BJ (cell line): ENCODE results near the gene C1orf105. TPM values are rescaled to one million over a fixed set of nuclear protein-coding genes. Genes with fewer than 3 reads are reported as not detected.

Experiments used
- CTCF ChIA-PET: fragments of 350-600 bp; formaldehyde crosslinking; extraction: SDS; loops from one replicate; lab custom pipeline; 2021; ENCODE audit warnings: antibody characterized with exemption, inconsistent platforms; lab: Yijun Ruan, JAX
- POLR2A ChIA-PET: fragments of 300-600 bp; sonication (Branson Sonifier 250); formaldehyde crosslinking; extraction: SDS; loops from one replicate; lab custom pipeline; 2021; ENCODE audit warnings: antibody characterized with exemption; lab: Charles Lee
- DNase-seq: peaks from one replicate; pipeline ENCODE4 v3.0.0-alpha.2; 2011; ENCODE audit warnings: low read depth
- H3K27me3 ChIP-seq: 2 replicates; pipeline ENCODE4 v1.6.0; 2011; ENCODE audit warnings: low read length; ENCODE audit not compliant: control insufficient read depth, insufficient read depth
- H3K36me3 ChIP-seq: 2 replicates; pipeline ENCODE4 v1.5.1; 2011; ENCODE audit warnings: low read length; ENCODE audit not compliant: control insufficient read depth, insufficient read depth
- H3K4me3 ChIP-seq: 2 replicates; pipeline ENCODE4 v1.5.1; 2011; ENCODE audit warnings: low read depth, mild to moderate bottlenecking, control low read depth, low read length
- polyA plus RNA-seq: library from polyadenylated mRNA; depleted of rRNA; stranded (reverse); fragments of >200 nt; gene quantifications from 2 replicates; pipeline ENCODE4 v1.2.3, GENCODE V29; 2011
- TF ChIP-seq, protein P1 (sequence below): IDR thresholded peaks from 2 replicates; pipeline ENCODE4 v1.5.1; 2011; ENCODE audit warnings: low read depth, mild to moderate bottlenecking, control low read depth, inconsistent platforms, low read length, moderate library complexity; ENCODE audit not compliant: insufficient read depth

Gene C1orf105
- polyA plus RNA-seq, 1 experiment = not detected

GRCh38 chr1:172378109-172378760, 42.2 kb upstream of the C1orf105 start:
- Histone ChIP-seq H3K36me3 (no peaks in the 10 kb centered on the region), H3K27me3 (no peaks in the 10 kb centered on the region), H3K4me3 (no peak overlapping the region)
- CTCF ChIA-PET = no interaction called here
- TF ChIP-seq, protein P1, sequence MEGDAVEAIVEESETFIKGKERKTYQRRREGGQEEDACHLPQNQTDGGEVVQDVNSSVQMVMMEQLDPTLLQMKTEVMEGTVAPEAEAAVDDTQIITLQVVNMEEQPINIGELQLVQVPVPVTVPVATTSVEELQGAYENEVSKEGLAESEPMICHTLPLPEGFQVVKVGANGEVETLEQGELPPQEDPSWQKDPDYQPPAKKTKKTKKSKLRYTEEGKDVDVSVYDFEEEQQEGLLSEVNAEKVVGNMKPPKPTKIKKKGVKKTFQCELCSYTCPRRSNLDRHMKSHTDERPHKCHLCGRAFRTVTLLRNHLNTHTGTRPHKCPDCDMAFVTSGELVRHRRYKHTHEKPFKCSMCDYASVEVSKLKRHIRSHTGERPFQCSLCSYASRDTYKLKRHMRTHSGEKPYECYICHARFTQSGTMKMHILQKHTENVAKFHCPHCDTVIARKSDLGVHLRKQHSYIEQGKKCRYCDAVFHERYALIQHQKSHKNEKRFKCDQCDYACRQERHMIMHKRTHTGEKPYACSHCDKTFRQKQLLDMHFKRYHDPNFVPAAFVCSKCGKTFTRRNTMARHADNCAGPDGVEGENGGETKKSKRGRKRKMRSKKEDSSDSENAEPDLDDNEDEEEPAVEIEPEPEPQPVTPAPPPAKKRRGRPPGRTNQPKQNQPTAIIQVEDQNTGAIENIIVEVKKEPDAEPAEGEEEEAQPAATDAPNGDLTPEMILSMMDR = no peak
- DNase-seq = no peak
- POLR2A ChIA-PET = interaction anchor here (0.6 kb wide), 1 partner anchor 18 kb away, joined by 3 read pairs; no protein-coding TSS in a partner anchor

DNA sequence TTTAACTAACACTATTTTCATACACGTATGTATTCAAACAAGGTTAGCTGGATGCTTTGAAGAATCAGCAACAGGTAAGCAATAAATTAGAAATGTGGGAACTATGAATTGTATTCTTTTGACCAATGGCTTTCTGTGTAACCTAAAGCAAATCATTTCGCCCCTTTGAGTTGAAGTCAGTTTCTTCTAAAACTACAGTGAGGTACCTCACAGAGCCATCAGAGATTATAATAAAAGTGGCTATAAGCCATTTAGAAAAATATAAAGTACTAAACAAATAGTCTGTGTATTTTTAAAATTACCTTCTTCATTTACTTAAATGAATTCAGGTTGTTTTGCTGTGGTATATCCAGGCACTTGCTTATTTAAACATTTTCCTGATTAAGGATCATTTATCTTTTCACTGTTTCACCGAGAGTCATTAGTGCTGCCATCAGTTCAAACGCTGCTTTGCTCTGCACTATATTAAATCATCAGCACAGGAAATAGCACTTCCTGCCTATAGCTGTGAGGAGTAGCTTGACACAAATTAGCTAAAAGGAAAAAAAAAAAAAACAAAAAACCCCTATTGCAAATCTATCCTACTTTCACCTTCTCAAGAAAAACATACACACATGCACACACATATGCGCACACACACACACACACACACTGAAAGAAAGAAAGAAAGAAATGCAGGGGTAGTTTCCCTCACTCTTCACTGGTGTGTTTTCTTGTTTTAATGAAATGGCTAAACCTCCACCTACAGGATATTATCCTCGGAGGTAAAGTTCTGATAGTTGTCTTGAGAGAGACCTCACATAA, 39.8 kb upstream of the C1orf105 start:
- Histone ChIP-seq H3K27me3 (no peaks in the 10 kb centered on the region), H3K36me3 (no peaks in the 10 kb centered on the region), H3K4me3 (no peak overlapping the region)
- TF ChIP-seq, protein P1 = no peak
- ChIA-PET POLR2A (interaction anchor here (0.6 kb wide), 2 partner anchors 22 to 262 kb away, joined by 7 to 8 read pairs; no protein-coding TSS in a partner anchor), CTCF (no interaction called here)
- DNase-seq = no peak

DNA sequence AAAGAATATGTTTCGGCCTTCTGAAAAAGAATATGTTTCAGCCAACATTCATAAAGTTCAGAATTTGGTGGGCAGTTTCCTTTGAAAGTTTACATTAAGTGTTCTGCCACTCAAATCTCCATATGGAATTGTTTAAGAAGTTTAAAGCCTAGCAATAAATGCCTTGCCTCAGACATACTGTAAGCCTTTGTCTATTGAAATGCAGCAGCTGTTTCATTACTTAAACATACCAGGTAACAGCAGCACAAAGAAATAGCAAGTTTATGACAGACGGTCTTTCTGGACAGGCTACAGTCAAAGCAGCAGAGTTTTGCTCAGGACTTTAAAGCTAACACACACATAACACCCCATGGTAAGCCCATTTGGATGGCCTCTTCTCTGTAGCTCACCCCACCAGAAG, 38.5 kb upstream of the C1orf105 start:
- Histone ChIP-seq H3K36me3 (no peaks in the 10 kb centered on the region), H3K27me3 (no peaks in the 10 kb centered on the region), H3K4me3 (no peak overlapping the region)
- ChIA-PET CTCF (no interaction called here), POLR2A (no interaction called here)
- DNase-seq = no peak
- TF ChIP-seq, protein P1 = no peak

DNA sequence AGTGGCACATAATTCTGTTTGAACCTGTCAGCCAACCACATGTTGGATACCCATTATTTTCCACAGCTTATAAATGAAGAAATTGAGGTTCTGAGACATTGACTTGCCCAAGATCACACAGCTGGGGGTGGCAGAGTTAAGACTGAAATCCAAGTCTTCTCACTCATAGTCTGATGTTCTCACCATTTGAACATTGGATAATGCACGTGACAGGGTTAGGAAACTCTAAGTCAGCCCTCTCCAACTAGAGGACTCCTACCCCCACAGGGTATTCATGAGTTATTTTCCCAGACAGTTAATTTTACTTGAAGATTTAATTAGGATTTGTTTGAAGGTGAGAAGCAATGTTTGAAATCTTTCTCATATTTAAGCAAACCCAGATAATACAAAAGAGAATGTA, 38.1 kb upstream of the C1orf105 start:
- Histone ChIP-seq H3K27me3 (no peaks in the 10 kb centered on the region), H3K36me3 (no peaks in the 10 kb centered on the region), H3K4me3 (no peak overlapping the region)
- TF ChIP-seq, protein P1 = no peak
- no peak for DNase-seq
- CTCF ChIA-PET = no interaction called here
- POLR2A ChIA-PET = no interaction called here

GRCh38 chr1:172382990-172383389, 37.5 kb upstream of the C1orf105 start:
- ChIA-PET CTCF (no interaction called here), POLR2A (no interaction called here)
- TF ChIP-seq, protein P1 = no peak
- no peaks in the 10 kb centered on the region for H3K36me3 ChIP-seq
- H3K4me3 ChIP-seq = no peak overlapping the region
- no peaks in the 10 kb centered on the region for H3K27me3 ChIP-seq
- no peak for DNase-seq
